Measurements from ENCODE around the gene RPL23. TPM values are rescaled to one million over a fixed set of nuclear protein-coding genes. Genes with fewer than 3 reads are reported as not detected.
A peak's percentile ranks its signal among the peaks of the same experiment; 100 is the strongest.

The RPL23 gene
- total and polyA plus RNA-seq, 9 of the 15 experiments (the other 6 are each of a cell fraction or from before 2014, with no cell fraction given), result 1,745 to 3,667 (median 3,096) TPM

DNA sequence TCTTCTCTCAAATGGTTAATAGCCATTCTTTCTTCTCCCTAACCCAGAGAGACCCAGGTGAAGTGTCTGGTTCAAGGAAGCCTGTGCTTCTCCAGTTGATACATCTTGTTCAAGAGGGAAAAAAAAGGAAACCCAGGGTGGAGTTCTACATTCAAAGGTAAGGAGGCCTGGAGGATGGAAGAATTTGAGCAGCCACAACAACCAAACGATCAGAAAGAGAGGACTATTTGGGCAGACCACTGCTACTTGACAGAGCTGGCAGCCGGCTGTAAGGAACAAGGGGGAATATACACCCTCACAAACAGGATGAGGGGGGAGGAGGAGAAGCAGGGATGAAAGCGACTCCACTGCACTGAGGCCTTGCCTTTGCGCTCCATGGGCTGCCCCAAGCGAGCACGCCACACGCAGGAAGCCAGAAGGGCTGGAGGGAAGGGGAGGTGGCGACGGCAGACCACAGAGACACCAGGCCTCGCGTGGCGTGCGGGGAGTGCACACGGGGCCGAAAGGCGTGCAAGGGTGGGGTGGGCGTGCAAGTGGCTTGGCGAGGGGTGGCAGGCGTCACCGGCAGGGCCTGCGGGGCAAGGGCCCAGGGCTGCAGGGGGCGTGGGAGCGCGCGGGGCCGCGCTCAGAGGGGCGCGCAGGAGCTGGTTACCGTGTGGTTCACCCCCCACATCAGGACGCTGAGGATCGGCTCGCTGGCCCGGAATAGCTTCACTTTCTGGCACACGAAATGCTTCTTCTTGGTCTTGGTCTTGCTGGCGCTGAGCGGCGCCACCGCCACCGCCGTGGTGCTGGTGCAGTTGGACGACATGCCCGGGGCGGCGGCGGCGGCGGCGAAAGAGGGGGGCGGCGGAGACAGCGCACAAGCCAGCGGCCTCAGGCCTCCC, 54.7 kb downstream of the RPL23 start (continued):
- TF ChIP-seq, protein P1, sequence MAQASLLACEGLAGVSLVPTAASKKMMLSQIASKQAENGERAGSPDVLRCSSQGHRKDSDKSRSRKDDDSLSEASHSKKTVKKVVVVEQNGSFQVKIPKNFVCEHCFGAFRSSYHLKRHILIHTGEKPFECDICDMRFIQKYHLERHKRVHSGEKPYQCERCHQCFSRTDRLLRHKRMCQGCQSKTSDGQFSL (CRISPR knock-in tag; IDR thresholded peaks at IDR 0.05), result peak; percentile 53; the same call in 1 of the 2 replicates
- TF ChIP-seq, protein P1 (tag; IDR thresholded peaks at IDR 0.05), result no peak
- TF ChIP-seq MYC (IDR thresholded peaks at IDR 0.05; ENCODE audit: low read depth, low read length), result peak; percentile 41; the same call in 1 of the 2 replicates
- no peak for TF ChIP-seq MYC (CRISPR knock-in tag; IDR thresholded peaks at IDR 0.05; ENCODE audit: borderline replicate concordance, low read depth)
- peak; percentile 19 for TF ChIP-seq CCNT2 (IDR thresholded peaks at IDR 0.05; ENCODE audit: borderline replicate concordance, extremely low read depth, insufficient read length, low read depth, low read length)
- TF ChIP-seq, protein P2, sequence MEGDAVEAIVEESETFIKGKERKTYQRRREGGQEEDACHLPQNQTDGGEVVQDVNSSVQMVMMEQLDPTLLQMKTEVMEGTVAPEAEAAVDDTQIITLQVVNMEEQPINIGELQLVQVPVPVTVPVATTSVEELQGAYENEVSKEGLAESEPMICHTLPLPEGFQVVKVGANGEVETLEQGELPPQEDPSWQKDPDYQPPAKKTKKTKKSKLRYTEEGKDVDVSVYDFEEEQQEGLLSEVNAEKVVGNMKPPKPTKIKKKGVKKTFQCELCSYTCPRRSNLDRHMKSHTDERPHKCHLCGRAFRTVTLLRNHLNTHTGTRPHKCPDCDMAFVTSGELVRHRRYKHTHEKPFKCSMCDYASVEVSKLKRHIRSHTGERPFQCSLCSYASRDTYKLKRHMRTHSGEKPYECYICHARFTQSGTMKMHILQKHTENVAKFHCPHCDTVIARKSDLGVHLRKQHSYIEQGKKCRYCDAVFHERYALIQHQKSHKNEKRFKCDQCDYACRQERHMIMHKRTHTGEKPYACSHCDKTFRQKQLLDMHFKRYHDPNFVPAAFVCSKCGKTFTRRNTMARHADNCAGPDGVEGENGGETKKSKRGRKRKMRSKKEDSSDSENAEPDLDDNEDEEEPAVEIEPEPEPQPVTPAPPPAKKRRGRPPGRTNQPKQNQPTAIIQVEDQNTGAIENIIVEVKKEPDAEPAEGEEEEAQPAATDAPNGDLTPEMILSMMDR (IDR thresholded peaks at IDR 0.05 in 2 of 3, conservative IDR thresholded peaks at IDR 0.05 in 1 of 3; ENCODE audit: insufficient read depth in 2 of 3, low read depth in 1 of 3, low read length in 3 of 3), result peak in 1 of 3 experiments; percentile 7; a peak in 1 of 6 replicates
- TF ChIP-seq CBFB (CRISPR knock-in tag; IDR thresholded peaks at IDR 0.05), result 0 out of 2 replicates have a peak, but pooled peaks have one; percentile 46
- TF ChIP-seq CREB1 (IDR thresholded peaks at IDR 0.05), result no peak; the same call in 1 of the 2 replicates
- TF ChIP-seq CREB1 (CRISPR knock-in tag; IDR thresholded peaks at IDR 0.05), result no peak; the same call in 1 of the 2 replicates
- peak; percentile 47; the same call in 1 of the 2 replicates for TF ChIP-seq L3MBTL2 (IDR thresholded peaks at IDR 0.05)
- no peak for TF ChIP-seq KLF6 (CRISPR knock-in tag; IDR thresholded peaks at IDR 0.05; ENCODE audit: borderline replicate concordance)
- TF ChIP-seq, protein P3, sequence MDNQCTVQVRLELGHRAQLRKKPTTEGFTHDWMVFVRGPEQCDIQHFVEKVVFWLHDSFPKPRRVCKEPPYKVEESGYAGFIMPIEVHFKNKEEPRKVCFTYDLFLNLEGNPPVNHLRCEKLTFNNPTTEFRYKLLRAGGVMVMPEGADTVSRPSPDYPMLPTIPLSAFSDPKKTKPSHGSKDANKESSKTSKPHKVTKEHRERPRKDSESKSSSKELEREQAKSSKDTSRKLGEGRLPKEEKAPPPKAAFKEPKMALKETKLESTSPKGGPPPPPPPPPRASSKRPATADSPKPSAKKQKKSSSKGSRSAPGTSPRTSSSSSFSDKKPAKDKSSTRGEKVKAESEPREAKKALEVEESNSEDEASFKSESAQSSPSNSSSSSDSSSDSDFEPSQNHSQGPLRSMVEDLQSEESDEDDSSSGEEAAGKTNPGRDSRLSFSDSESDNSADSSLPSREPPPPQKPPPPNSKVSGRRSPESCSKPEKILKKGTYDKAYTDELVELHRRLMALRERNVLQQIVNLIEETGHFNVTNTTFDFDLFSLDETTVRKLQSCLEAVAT (IDR thresholded peaks at IDR 0.05), result peak in 1 of 2 experiments; percentile 21; a peak in 1 of 4 replicates
- TF ChIP-seq, protein P4, sequence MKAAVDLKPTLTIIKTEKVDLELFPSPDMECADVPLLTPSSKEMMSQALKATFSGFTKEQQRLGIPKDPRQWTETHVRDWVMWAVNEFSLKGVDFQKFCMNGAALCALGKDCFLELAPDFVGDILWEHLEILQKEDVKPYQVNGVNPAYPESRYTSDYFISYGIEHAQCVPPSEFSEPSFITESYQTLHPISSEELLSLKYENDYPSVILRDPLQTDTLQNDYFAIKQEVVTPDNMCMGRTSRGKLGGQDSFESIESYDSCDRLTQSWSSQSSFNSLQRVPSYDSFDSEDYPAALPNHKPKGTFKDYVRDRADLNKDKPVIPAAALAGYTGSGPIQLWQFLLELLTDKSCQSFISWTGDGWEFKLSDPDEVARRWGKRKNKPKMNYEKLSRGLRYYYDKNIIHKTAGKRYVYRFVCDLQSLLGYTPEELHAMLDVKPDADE (conservative IDR thresholded peaks at IDR 0.05; ENCODE audit: control insufficient read depth, low read depth, low read length), result peak; percentile 77
- no peak for TF ChIP-seq NFATC3 (IDR thresholded peaks at IDR 0.05)
- TF ChIP-seq SIN3A (IDR thresholded peaks at IDR 0.05; ENCODE audit: borderline replicate concordance in 2 of 2, control insufficient read depth in 1 of 2, low read depth in 2 of 2, low read length in 2 of 2), result peak; percentile 14 to 50; a peak in 1 of 4 replicates
- TF ChIP-seq EGR1 (conservative IDR thresholded peaks at IDR 0.05), result peak; percentile 64
- TF ChIP-seq, protein P5, sequence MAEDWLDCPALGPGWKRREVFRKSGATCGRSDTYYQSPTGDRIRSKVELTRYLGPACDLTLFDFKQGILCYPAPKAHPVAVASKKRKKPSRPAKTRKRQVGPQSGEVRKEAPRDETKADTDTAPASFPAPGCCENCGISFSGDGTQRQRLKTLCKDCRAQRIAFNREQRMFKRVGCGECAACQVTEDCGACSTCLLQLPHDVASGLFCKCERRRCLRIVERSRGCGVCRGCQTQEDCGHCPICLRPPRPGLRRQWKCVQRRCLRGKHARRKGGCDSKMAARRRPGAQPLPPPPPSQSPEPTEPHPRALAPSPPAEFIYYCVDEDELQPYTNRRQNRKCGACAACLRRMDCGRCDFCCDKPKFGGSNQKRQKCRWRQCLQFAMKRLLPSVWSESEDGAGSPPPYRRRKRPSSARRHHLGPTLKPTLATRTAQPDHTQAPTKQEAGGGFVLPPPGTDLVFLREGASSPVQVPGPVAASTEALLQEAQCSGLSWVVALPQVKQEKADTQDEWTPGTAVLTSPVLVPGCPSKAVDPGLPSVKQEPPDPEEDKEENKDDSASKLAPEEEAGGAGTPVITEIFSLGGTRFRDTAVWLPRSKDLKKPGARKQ (CRISPR knock-in tag; IDR thresholded peaks at IDR 0.05), result no peak
- peak; percentile 65 for TF ChIP-seq ZFX (CRISPR knock-in tag; IDR thresholded peaks at IDR 0.05)
- no peak for TF ChIP-seq ZNF165 (CRISPR knock-in tag; IDR thresholded peaks at IDR 0.05; ENCODE audit: borderline replicate concordance)
